Measurements from ENCODE around the gene CWF19L2.

GRCh38 chr11:107408762-107409211, 48.8 kb downstream of the CWF19L2 start:
- TF ChIP-seq ATF3 (IDR thresholded peaks at IDR 0.05) (no peak), EZH2 (IDR thresholded peaks at IDR 0.05) (no peak), CBX3 (IDR thresholded peaks at IDR 0.05; ENCODE audit: low read depth) (no peak), POLR2A (IDR thresholded peaks at IDR 0.05; ENCODE audit: borderline replicate concordance, extremely low read depth, insufficient read depth, insufficient read length) (no peak), FOSL1 (IDR thresholded peaks at IDR 0.05; ENCODE audit: low read depth) (no peak), CTCF (IDR thresholded peaks at IDR 0.05 in 2 of 3, conservative IDR thresholded peaks at IDR 0.05 in 1 of 3; ENCODE audit: borderline replicate concordance in 1 of 3, insufficient read depth in 1 of 3, low read depth in 2 of 3, low read length in 2 of 3) (no peak), YY1 (IDR thresholded peaks at IDR 0.05; ENCODE audit: extremely low read depth, insufficient replicate concordance, low read depth, low read length) (no peak), RAD21 (IDR thresholded peaks at IDR 0.05; ENCODE audit: low read depth) (no peak), ZNF274 (IDR thresholded peaks at IDR 0.05; ENCODE audit: low read depth, low read length) (no peak), SRF (IDR thresholded peaks at IDR 0.05; ENCODE audit: low read depth) (no peak)

Measured in HCT116 (cell line).